ENCODE measurements around the gene DDX52.
"Not testable (repeated sequence)": the region's sequence is repeated elsewhere in the genome, so short reads cannot be mapped to it uniquely, and the experiment has no call there.

The DDX52 gene

GRCh38 chr17:37650419-37651003, 7.3 kb upstream of the DDX52 start:
- DNase-seq = no peak

GRCh38 chr17:37648555-37648954, 5.3 kb upstream of the DDX52 start:
- DNase-seq = no peak

- no peak for DNase-seq
Observed at GRCh38 chr17:37647856-37648255, 4.6 kb upstream of the DDX52 start.

GRCh38 chr17:37643869-37644268, 623 bp upstream of the DDX52 start:
- no peak for DNase-seq

- no peak for DNase-seq
Observed at GRCh38 chr17:37642681-37643080, 565 bp downstream of the DDX52 start.

- no peak for DNase-seq
Observed at GRCh38 chr17:37640015-37640414, 3.2 kb downstream of the DDX52 start.

GRCh38 chr17:37637956-37638355, 5.3 kb downstream of the DDX52 start:
- no peak for DNase-seq

- not testable (repeated sequence) for DNase-seq
Observed at GRCh38 chr17:37616430-37616829, 26.8 kb downstream of the DDX52 start.

GRCh38 chr17:37614823-37615222, 28.4 kb downstream of the DDX52 start:
- no peak for DNase-seq

GRCh38 chr17:37614391-37614790, 28.9 kb downstream of the DDX52 start:
- no peak for DNase-seq

GRCh38 chr17:37610971-37611370, 32.3 kb downstream of the DDX52 start:
- DNase-seq = no peak

- not testable (repeated sequence) for DNase-seq
Observed at GRCh38 chr17:37610041-37610420, 33.2 kb downstream of the DDX52 start.

GRCh38 chr17:37609170-37610040, 33.8 kb downstream of the DDX52 start, which contains the start of gene SYNRG:
Gene SYNRG, minus strand, starts transcription at chr17:37609418. Its CDS starts 63 bp downstream, at chr17:37609355.
- DNase-seq = peak; percentile 71 to 92

- DNase-seq = peak; percentile 47 to 65
Observed at GRCh38 chr17:37608351-37609169, 34.7 kb downstream of the DDX52 start.

- no peak for DNase-seq
Observed at GRCh38 chr17:37607637-37608331, 35.5 kb downstream of the DDX52 start.

GRCh38 chr17:37605813-37606505, 37.3 kb downstream of the DDX52 start:
- DNase-seq = peak in 1 of 2 donors; percentile 7

GRCh38 chr17:37605081-37605480, 38.2 kb downstream of the DDX52 start:
- DNase-seq = no peak

- no peak for DNase-seq
Observed at GRCh38 chr17:37604556-37604955, 38.7 kb downstream of the DDX52 start.

- no peak for DNase-seq
Observed at GRCh38 chr17:37598145-37598544, 45.1 kb downstream of the DDX52 start.

GRCh38 chr17:37592291-37592690, 51.0 kb downstream of the DDX52 start:
- no peak for DNase-seq

GRCh38 chr17:37585066-37585465, 58.2 kb downstream of the DDX52 start:
- DNase-seq = no peak

GRCh38 chr17:37576281-37576680, 67.0 kb downstream of the DDX52 start:
- no peak for DNase-seq

Measured in bone marrow (tissue), 2 donors.